ENCODE results near the gene NRIP3. TPM values are rescaled to one million over a fixed set of nuclear protein-coding genes. Genes with fewer than 3 reads are reported as not detected.

The NRIP3 gene
- total RNA-seq, 4 donors from 2014 or later: 0.66 to 1.4 (median 1.0) TPM

DNA sequence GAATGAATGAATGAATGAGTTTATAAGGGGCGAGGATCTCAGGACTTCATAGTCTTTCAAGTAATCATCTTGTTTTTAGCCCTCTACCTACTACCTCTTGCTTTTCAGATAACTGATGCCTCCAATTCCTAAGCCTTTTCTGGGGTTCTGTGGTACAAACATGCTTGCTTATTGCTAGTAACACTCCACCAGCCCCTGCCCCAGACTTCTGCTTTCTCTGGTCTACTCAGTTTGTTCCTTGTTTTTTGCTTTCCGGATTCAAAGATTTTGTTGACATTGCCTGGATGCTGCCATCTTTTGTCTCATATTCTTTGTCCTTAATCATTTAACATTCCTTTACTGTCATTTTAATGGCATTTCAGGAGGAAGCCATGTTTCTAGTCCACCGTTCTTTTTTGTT, 30.7 kb downstream of the NRIP3 start:
- intact Hi-C loops (cut with DNase I): no loop called here
- Histone ChIP-seq H3K27me3 (no peaks in the 10 kb centered on the region), H3K9me3 (no peaks in the 10 kb centered on the region), H3K4me3 (no peak overlapping the region), H3K36me3 (peaks cover 0 to 4% (median 0%) of the 10 kb centered on the region in 3 donors), H3K4me1 (no peaks in the 10 kb centered on the region), H3K27ac (no peak overlapping the region)
- 76 to 79% methylated on average over 3 of the region's 3 CpGs for WGBS, 2 donors
- TF ChIP-seq POLR2A (IDR thresholded peaks at IDR 0.05) (no peak), CTCF (IDR thresholded peaks at IDR 0.05) (no peak)
- DNase-seq: no peak

- Histone ChIP-seq H3K36me3 (peaks cover 0 to 12% (median 0%) of the 10 kb centered on the region in 3 donors), H3K27ac (no peak overlapping the region), H3K4me3 (no peak overlapping the region), H3K27me3 (no peaks in the 10 kb centered on the region), H3K4me1 (no peaks in the 10 kb centered on the region), H3K9me3 (no peaks in the 10 kb centered on the region)
- no peak for TF ChIP-seq CTCF (IDR thresholded peaks at IDR 0.05)
- no peak for TF ChIP-seq POLR2A (IDR thresholded peaks at IDR 0.05)
- intact Hi-C loops (cut with DNase I): no loop called here
- DNase-seq: no peak
- 57 to 68% methylated on average over 1 of the region's 1 CpG for WGBS, 2 donors
These were observed 31.9 kb downstream of the NRIP3 start for GRCh38 chr11:8971924-8972316.

- no peaks in the 10 kb centered on the region for H3K9me3 ChIP-seq
- no peak for DNase-seq
- H3K36me3 ChIP-seq: peaks cover 0 to 12% (median 0%) of the 10 kb centered on the region in 3 donors
- H3K4me3 ChIP-seq: no peak overlapping the region
- H3K27me3 ChIP-seq: no peaks in the 10 kb centered on the region
- no peak overlapping the region for H3K27ac ChIP-seq
- intact Hi-C loops (cut with DNase I): no loop called here
- 58 to 62% methylated on average over 2 of the region's 2 CpGs for WGBS, 2 donors
- no peaks in the 10 kb centered on the region for H3K4me1 ChIP-seq
- TF ChIP-seq CTCF (IDR thresholded peaks at IDR 0.05) (no peak), POLR2A (IDR thresholded peaks at IDR 0.05) (no peak)
These were observed 32.4 kb downstream of the NRIP3 start for GRCh38 chr11:8971196-8971923.

DNA sequence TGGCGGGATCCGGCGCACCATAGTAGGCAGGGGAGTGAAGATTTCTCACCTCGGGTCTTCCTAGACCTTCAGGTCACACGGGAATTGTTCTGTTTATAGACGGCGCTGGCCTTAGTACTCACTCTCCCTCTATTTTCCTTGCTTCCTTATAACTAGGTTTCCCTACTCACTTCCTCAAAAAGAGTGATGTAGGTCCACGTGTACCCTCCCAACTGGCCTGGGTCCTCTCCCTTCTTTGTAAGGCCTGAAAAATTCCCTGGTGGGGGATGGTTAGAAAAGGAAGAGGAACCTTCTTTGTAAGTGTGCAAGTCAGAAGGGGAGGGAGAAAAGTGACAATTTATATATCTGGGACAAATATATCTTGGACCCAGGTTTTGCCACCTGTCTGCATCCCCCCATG, 36.6 kb downstream of the NRIP3 start:
- Histone ChIP-seq H3K36me3 (peaks cover 0 to 12% (median 0%) of the 10 kb centered on the region in 3 donors), H3K9me3 (no peaks in the 10 kb centered on the region), H3K27me3 (no peaks in the 10 kb centered on the region), H3K27ac (no peak overlapping the region), H3K4me3 (no peak overlapping the region), H3K4me1 (peaks cover 13 to 32% (median 19%) of the 10 kb centered on the region in 3 donors)
- no peak for TF ChIP-seq CTCF (IDR thresholded peaks at IDR 0.05)
- intact Hi-C loops (cut with DNase I): no loop called here
- DNase-seq: no peak
- 85 to 87% methylated on average over 8 of the region's 8 CpGs for WGBS, 2 donors

GRCh38 chr11:8964324-8965320, 39.2 kb downstream of the NRIP3 start, which contains the start of gene TMEM9B:
Gene TMEM9B (minus strand): TSS chr11:8964442. CDS start chr11:8964313, 129 bp downstream.
- peak; percentile 42 for DNase-seq
- Histone ChIP-seq H3K4me1 (peaks cover 13 to 49% (median 22%) of the 10 kb centered on the region in 3 donors), H3K36me3 (peaks cover 0 to 20% (median 0%) of the 10 kb centered on the region in 3 donors), H3K27ac (peak within 1 kb of the TSS; percentile 94 to 98 (median 96)), H3K4me3 (peak within 1 kb of the TSS; percentile 72 to 93 (median 76)), H3K9me3 (no peaks in the 10 kb centered on the region), H3K27me3 (no peaks in the 10 kb centered on the region)
- 0% methylated on average over 3 to 12 of the region's 67 CpGs for WGBS, 2 donors
- TF ChIP-seq POLR2A (IDR thresholded peaks at IDR 0.05): peak in 3 of 4 donors; percentile 85 to 95 (median 95)
- peak in 1 of 6 experiments; percentile 25 for TF ChIP-seq CTCF (IDR thresholded peaks at IDR 0.05)
- intact Hi-C loops (cut with DNase I): no loop called here
